ENCODE measurements around the gene TTC32. TPM values are rescaled to one million over a fixed set of nuclear protein-coding genes. Genes with fewer than 3 reads are reported as not detected.

TTC32 gene
- total RNA-seq, 2 donors from 2014 or later, result 9.2 to 11.9 TPM

DNA sequence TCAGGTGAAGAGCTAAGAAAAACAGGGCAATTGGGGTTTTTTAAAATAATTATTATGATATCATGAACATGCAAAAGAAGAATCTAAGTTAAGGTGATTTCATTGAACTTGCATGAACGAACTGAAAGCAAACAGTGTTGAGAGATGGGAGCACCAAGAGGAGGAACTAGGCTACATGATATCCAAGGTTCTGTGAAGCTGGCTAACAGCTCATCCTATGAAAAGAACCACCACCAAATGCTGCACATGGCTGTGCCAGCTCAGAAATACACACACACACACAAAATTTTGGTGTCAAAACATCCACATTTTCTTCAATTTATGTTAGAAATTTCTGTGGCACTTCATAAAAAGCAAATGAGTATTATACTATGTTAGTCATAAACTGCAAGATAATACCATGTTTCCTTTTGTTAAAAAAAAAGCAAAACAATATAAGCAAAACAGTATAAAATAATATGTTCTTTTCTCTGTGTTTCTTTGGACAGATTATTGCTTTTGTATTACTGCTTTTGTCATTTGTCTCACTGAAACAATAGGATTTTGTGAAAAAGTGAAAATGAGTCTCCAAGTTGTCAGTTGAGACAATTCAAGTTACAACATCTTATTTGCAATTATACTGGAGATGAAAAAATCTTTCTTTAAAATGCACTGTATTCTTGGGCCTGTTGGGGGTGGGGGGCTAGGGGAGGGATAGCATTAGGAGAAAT, 12.6 kb upstream of the TTC32 start:
- TF ChIP-seq, protein P1, sequence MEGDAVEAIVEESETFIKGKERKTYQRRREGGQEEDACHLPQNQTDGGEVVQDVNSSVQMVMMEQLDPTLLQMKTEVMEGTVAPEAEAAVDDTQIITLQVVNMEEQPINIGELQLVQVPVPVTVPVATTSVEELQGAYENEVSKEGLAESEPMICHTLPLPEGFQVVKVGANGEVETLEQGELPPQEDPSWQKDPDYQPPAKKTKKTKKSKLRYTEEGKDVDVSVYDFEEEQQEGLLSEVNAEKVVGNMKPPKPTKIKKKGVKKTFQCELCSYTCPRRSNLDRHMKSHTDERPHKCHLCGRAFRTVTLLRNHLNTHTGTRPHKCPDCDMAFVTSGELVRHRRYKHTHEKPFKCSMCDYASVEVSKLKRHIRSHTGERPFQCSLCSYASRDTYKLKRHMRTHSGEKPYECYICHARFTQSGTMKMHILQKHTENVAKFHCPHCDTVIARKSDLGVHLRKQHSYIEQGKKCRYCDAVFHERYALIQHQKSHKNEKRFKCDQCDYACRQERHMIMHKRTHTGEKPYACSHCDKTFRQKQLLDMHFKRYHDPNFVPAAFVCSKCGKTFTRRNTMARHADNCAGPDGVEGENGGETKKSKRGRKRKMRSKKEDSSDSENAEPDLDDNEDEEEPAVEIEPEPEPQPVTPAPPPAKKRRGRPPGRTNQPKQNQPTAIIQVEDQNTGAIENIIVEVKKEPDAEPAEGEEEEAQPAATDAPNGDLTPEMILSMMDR (IDR thresholded peaks at IDR 0.05), result no peak

DNA sequence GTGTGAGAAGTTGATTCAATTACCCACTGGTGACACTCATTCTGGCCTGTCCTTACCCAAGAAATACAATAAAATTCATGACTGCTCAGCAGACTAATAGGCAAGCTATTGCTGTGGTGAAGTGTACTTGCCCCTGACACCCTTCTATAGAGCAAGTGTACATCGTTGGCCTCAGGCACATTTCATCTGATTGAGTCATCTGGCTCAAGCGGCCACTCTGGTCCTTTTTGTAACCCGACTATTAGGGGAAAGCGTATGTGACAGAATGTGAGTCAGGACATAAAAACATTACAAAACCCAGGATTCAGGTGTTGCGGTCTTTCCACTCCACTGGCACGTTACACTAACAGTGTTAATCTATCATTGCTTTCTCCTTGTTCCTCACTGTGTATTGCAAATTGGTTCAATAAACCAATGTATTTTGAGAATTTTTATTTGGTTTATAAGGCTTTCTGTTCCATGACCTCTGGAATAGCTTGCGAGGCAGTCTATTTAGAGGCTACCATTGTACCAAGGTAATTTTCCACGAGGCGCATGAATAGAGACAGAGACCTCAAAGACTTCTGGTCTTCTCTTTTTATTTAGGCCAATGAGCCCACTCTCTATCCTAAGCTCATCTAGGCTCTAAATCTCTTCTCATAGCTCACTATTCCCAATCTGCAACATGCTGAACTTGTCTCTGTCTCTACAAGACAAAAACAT, 10.2 kb upstream of the TTC32 start:
- Histone ChIP-seq H3K9me3 (no peaks in the 10 kb centered on the region), H3K36me3 (peaks cover 2% of the 10 kb centered on the region), H3K27me3 (replicated peaks; ENCODE audit: insufficient read depth) (no peaks in the 10 kb centered on the region), H3K27ac (no peak overlapping the region), H3K4me3 (no peak overlapping the region), H3K4me1 (ENCODE audit: control insufficient read depth in 1 of 2, low read depth in 2 of 2) (no peaks in the 10 kb centered on the region)
- TF ChIP-seq, protein P1 (IDR thresholded peaks at IDR 0.05), result no peak
- no peak for DNase-seq (ENCODE audit: low spot score)
- no peak for ATAC-seq (ENCODE audit: insufficient number of reproducible peaks, low FRiP score, low read depth)

More for the DNA sequence above, 12.6 kb upstream of the TTC32 start:
- Histone ChIP-seq H3K36me3 (peaks cover 2% of the 10 kb centered on the region), H3K9me3 (no peaks in the 10 kb centered on the region), H3K4me3 (no peak overlapping the region), H3K27ac (no peak overlapping the region), H3K27me3 (replicated peaks; ENCODE audit: insufficient read depth) (no peaks in the 10 kb centered on the region), H3K4me1 (ENCODE audit: control insufficient read depth in 1 of 2, low read depth in 2 of 2) (no peaks in the 10 kb centered on the region)
- DNase-seq (ENCODE audit: low spot score) (no peak), ATAC-seq (ENCODE audit: insufficient number of reproducible peaks, low FRiP score, low read depth) (no peak)

DNA sequence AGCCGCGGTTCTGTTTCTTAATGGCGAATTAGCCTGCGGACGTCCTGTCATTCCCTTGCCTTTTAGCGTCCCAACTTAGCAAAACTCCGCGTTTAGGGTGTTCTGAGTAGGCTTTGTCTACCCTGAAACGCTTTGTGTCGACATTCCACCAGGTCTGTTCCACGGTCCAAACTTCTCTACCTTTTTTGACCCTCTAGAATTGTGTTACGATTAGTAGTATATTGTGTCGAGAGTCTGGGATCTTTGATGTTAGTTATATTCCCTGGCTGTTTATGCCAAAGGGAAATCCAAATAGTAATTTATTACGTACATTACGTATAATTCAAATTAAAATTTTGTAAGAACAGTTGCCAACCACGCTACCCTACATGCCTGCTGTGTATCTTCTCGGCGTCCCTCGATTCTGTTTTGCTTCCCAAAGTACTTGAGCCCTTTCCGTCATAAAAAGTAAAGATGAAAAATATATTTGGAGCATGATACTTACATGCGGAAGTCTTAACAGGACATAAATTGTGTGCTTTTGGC, 495 bp upstream of the TTC32 start:
- peaks cover 29 to 36% of the 10 kb centered on the region in 2 donors for H3K4me1 ChIP-seq (ENCODE audit: control insufficient read depth in 1 of 2, low read depth in 2 of 2)
- peak overlapping the region; percentile 78 to 95 for H3K27ac ChIP-seq
- H3K36me3 ChIP-seq, result no peaks in the 10 kb centered on the region
- H3K4me3 ChIP-seq, result peak overlapping the region; percentile 75
- TF ChIP-seq, protein P1 (IDR thresholded peaks at IDR 0.05), result no peak
- DNase-seq (ENCODE audit: low spot score) (no peak), ATAC-seq (ENCODE audit: insufficient number of reproducible peaks, low FRiP score, low read depth) (no peak)
- no peaks in the 10 kb centered on the region for H3K27me3 ChIP-seq (replicated peaks; ENCODE audit: insufficient read depth)
- no peaks in the 10 kb centered on the region for H3K9me3 ChIP-seq

DNA sequence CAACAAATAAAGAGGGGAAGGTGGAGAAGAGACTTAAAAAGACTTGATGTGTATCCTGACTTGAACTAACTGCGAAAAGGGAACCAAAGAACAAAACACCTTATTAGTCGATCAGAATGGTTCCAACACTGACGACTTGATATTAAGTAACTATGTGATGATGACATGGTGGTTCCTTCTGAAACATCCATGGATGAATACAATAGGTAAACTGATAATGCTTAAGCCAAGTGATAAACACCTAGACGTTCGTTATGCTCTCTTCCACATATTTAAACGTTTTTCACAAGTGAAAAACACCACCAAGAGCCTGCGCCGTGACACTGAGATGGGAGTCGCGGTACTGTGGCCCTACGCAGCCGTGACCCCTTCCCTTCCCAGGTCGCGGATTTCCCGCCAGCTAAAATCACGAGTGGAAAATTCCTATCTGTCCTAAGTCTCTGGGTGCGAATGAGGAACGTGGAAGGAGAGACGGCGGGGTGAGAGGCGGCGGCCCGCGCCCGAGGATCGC, 797 bp downstream of the TTC32 start:
- Histone ChIP-seq H3K4me1 (ENCODE audit: control insufficient read depth in 1 of 2, low read depth in 2 of 2) (peaks cover 36 to 44% of the 10 kb centered on the region in 2 donors), H3K4me3 (peak overlapping the region; percentile 75), H3K9me3 (no peaks in the 10 kb centered on the region), H3K36me3 (no peaks in the 10 kb centered on the region), H3K27ac (peak overlapping the region; percentile 78 to 95), H3K27me3 (replicated peaks; ENCODE audit: insufficient read depth) (no peaks in the 10 kb centered on the region)
- DNase-seq (ENCODE audit: low spot score), result no peak
- TF ChIP-seq, protein P1 (IDR thresholded peaks at IDR 0.05), result no peak
- ATAC-seq (ENCODE audit: insufficient number of reproducible peaks, low FRiP score, low read depth), result peak; percentile 27

Data from thoracic aorta (tissue), 2 donors.